ENCODE data around the gene PABPC3. TPM values are rescaled to one million over a fixed set of nuclear protein-coding genes. Genes with fewer than 3 reads are reported as not detected.

Gene PABPC3
- total and polyA plus RNA-seq, 10 of the 15 experiments (the other 5 are each of a cell fraction or from before 2014, with no cell fraction given), result 0.04 to 0.87 (median 0.28) TPM

GRCh38 chr13:25110956-25111584 is 15.1 kb downstream of the PABPC3 start:
- BruUV-seq (replicated peaks), result no TSS peak
- intact Hi-C loops (cut with micrococcal nuclease; ENCODE audit: unreplicated experiment), result no loop called here

More at GRCh38 chr13:25110956-25111584, 15.1 kb downstream of the PABPC3 start:
- no peak overlapping the region for H3K4me3 ChIP-seq
- peaks cover 0 to 3% of the 10 kb centered on the region in 2 experiments; a peak in 1 of 4 replicates for H3K27me3 ChIP-seq (replicated peaks in 1 of 2; ENCODE audit: control insufficient read depth in 2 of 2, insufficient read depth in 2 of 2, low read length in 1 of 2)
- no peak overlapping the region for H3K27ac ChIP-seq (ENCODE audit: control insufficient read depth, insufficient read depth)
- ChIA-PET CTCF (interaction anchor here (1.0 to 4.0 kb wide), 3 partner anchors 12 to 116 kb away, joined by 3 to 18 read pairs (median 5); no protein-coding TSS in a partner anchor), POLR2A (no interaction called here), RAD21 (ENCODE audit: unreplicated experiment) (no interaction called here), SMC1A (ENCODE audit: uncharacterized antibody, unreplicated experiment) (interaction anchor here (0.7 to 1.8 kb wide), 4 partner anchors 8 to 104 kb away, joined by 3 to 4 read pairs (median 3); no protein-coding TSS in a partner anchor)
- no peak overlapping the region for H2AFZ ChIP-seq (ENCODE audit: control insufficient read depth, low read depth, low read length)
- ATAC-seq (no peak), FAIRE-seq (no peak), DNase-seq (ENCODE audit: low read depth, low spot score) (no peak)
- peaks cover 9% of the 10 kb centered on the region; the same call in 1 of the 2 replicates for H3K4me1 ChIP-seq (ENCODE audit: control insufficient read depth, insufficient read depth, low read length)
- no peak overlapping the region for H3K9ac ChIP-seq (ENCODE audit: control insufficient read depth, insufficient read depth, low read length)
- TF ChIP-seq ETV6 (conservative IDR thresholded peaks at IDR 0.05 in 1 of 2, IDR thresholded peaks at IDR 0.05 in 1 of 2; ENCODE audit: borderline replicate concordance in 1 of 2, low read depth in 1 of 2) (no peak), PKNOX1 (IDR thresholded peaks at IDR 0.05) (no peak), TAF1 (IDR thresholded peaks at IDR 0.05; ENCODE audit: borderline replicate concordance, low read depth, low read length) (no peak), NFIC (IDR thresholded peaks at IDR 0.05; ENCODE audit: low read depth, low read length) (no peak), RAD51 (IDR thresholded peaks at IDR 0.05) (no peak), MAX (IDR thresholded peaks at IDR 0.05; ENCODE audit: low read depth, low read length) (no peak), BRCA1 (IDR thresholded peaks at IDR 0.05; ENCODE audit: low read depth, low read length) (no peak), PBX3 (IDR thresholded peaks at IDR 0.05; ENCODE audit: insufficient replicate concordance, low read depth, low read length) (no peak), ZNF622 (IDR thresholded peaks at IDR 0.05) (no peak), PAX5 (IDR thresholded peaks at IDR 0.05; ENCODE audit: borderline replicate concordance, low read depth, low read length) (no peak), ZNF24 (IDR thresholded peaks at IDR 0.05) (no peak), USF2 (IDR thresholded peaks at IDR 0.05; ENCODE audit: borderline replicate concordance, low read depth, low read length) (no peak), ASH2L (IDR thresholded peaks at IDR 0.05; ENCODE audit: borderline replicate concordance, low read depth) (no peak)
- 16% methylated on average over 1 of the region's 1 CpG for WGBS (ENCODE audit: insufficient coverage, insufficient replicate concordance, low lambda C conversion rate, missing lambda C conversion rate)
- no peaks in the 10 kb centered on the region for H3K79me2 ChIP-seq (ENCODE audit: control insufficient read depth, insufficient read depth, low read length)
- H3K9me3 ChIP-seq (replicated peaks; ENCODE audit: control insufficient read depth, insufficient read depth, low read length), result no peaks in the 10 kb centered on the region
- no peak overlapping the region for H3K4me2 ChIP-seq (ENCODE audit: control insufficient read depth, insufficient read depth)
- H4K20me1 ChIP-seq (ENCODE audit: control insufficient read depth, insufficient read depth), result no peaks in the 10 kb centered on the region
- in situ Hi-C loops (cut with MboI), result no loop called here
- no peaks in the 10 kb centered on the region for H3K36me3 ChIP-seq (ENCODE audit: control insufficient read depth in 2 of 2, insufficient read depth in 2 of 2, low read length in 1 of 2)

Data from GM12878 (cell line).